Neuronal stem cell (in vitro differentiated cells): Measurements from ENCODE around the gene USP31.

Experiments
- DNase-seq: peaks from one replicate; pipeline ENCODE4 v3.0.0-alpha.2; 2013; ENCODE audit warnings: low spot score
- H2AFZ ChIP-seq: one replicate; pipeline ENCODE4 v1.6.1; 2013; ENCODE audit warnings: mild to moderate bottlenecking, low read length, inconsistent platforms
- H2AK5ac ChIP-seq: 2 replicates; pipeline ENCODE4 v1.6.1; 2013; ENCODE audit warnings: low read depth, mild to moderate bottlenecking, inconsistent platforms, low read length, moderate library complexity, mixed read lengths
- H2BK120ac ChIP-seq: 2 replicates; pipeline ENCODE4 v1.6.1; 2013; ENCODE audit warnings: low read depth, mild to moderate bottlenecking, inconsistent platforms, low read length, moderate library complexity, mixed read lengths
- H2BK12ac ChIP-seq: one replicate; pipeline ENCODE4 v1.6.1; 2013; ENCODE audit warnings: low read length, inconsistent platforms
- H2BK15ac ChIP-seq: 2 replicates; pipeline ENCODE4 v1.6.1; 2013; ENCODE audit warnings: mild to moderate bottlenecking, low read length, inconsistent platforms, mixed read lengths
- H2BK5ac ChIP-seq: one replicate; pipeline ENCODE4 v1.6.1; 2013; ENCODE audit warnings: inconsistent platforms, mild to moderate bottlenecking, low read length, moderate library complexity
- H3K14ac ChIP-seq: one replicate; pipeline ENCODE4 v1.6.1; 2013; ENCODE audit warnings: low read length, inconsistent platforms
- H3K18ac ChIP-seq: 2 replicates; pipeline ENCODE4 v1.6.1; 2013; ENCODE audit warnings: low read length, inconsistent platforms
- H3K23ac ChIP-seq: 2 replicates; pipeline ENCODE4 v1.6.1; 2013; ENCODE audit warnings: low read depth, mild to moderate bottlenecking, mixed read lengths, low read length, inconsistent platforms; ENCODE audit not compliant: poor library complexity
- H3K27ac ChIP-seq: replicated peaks from 3 replicates; pipeline ENCODE4 v1.5.1; 2013; ENCODE audit warnings: low read length, inconsistent platforms
- H3K27me3 ChIP-seq, 3 experiments: 2 replicates each; pipeline ENCODE4 v1.6.1; 2013; ENCODE audit warnings: low read length in 3 of 3, mild to moderate bottlenecking in 2 of 3, inconsistent platforms in 1 of 3, low read depth in 1 of 3, mixed read lengths in 1 of 3, moderate library complexity in 1 of 3; ENCODE audit not compliant: control insufficient read depth in 3 of 3, insufficient read depth in 3 of 3
- H3K36me3 ChIP-seq, 2 donors: replicated peaks in 1 of 2; 2 replicates each; pipeline ENCODE4 v1.6.1; 2013; ENCODE audit warnings: low read length in 2 of 2; ENCODE audit not compliant: control insufficient read depth in 2 of 2, insufficient read depth in 2 of 2
- H3K4ac ChIP-seq: 2 replicates; pipeline ENCODE4 v1.6.1; 2013; ENCODE audit warnings: inconsistent platforms, mild to moderate bottlenecking, low read length, moderate library complexity
- H3K4me1 ChIP-seq, 2 donors: 1 replicate in 1 of 2; 2 replicates in 1 of 2; pipeline ENCODE4 v1.6.1; 2013; ENCODE audit warnings: low read length in 2 of 2, low read depth in 1 of 2; ENCODE audit not compliant: control insufficient read depth in 2 of 2, insufficient read depth in 1 of 2
- H3K4me2 ChIP-seq: one replicate; pipeline ENCODE4 v1.6.1; 2013; ENCODE audit warnings: mild to moderate bottlenecking, low read length, inconsistent platforms; ENCODE audit not compliant: insufficient read depth, poor library complexity, severe bottlenecking
- H3K4me3 ChIP-seq, 2 donors: 2 replicates each; pipeline ENCODE4 v1.5.1; 2013; ENCODE audit warnings: low read length in 2 of 2, mild to moderate bottlenecking in 2 of 2, inconsistent platforms in 1 of 2, moderate library complexity in 1 of 2
- H3K79me1 ChIP-seq: one replicate; pipeline ENCODE4 v1.6.1; 2013; ENCODE audit warnings: low read depth, mild to moderate bottlenecking, inconsistent platforms, low read length, moderate library complexity
- H3K9ac ChIP-seq: one replicate; pipeline ENCODE4 v1.6.1; 2013; ENCODE audit warnings: mild to moderate bottlenecking, low read depth, low read length, inconsistent platforms; ENCODE audit not compliant: poor library complexity
- H3K9me3 ChIP-seq, 2 donors: replicated peaks in 1 of 2; 2 replicates each; pipeline versions ENCODE3 to v1.6.1; 2013; ENCODE audit warnings: low read length in 2 of 2, mild to moderate bottlenecking in 2 of 2, inconsistent platforms in 1 of 2, low read depth in 1 of 2, mixed read lengths in 1 of 2, moderate library complexity in 1 of 2; ENCODE audit not compliant: control insufficient read depth in 2 of 2, insufficient read depth in 1 of 2
- H4K8ac ChIP-seq: one replicate; pipeline ENCODE4 v1.6.1; 2013; ENCODE audit warnings: low read depth, mild to moderate bottlenecking, inconsistent platforms, low read length, moderate library complexity
- H4K91ac ChIP-seq: one replicate; pipeline ENCODE4 v1.6.1; 2013; ENCODE audit warnings: low read length, low read depth, mild to moderate bottlenecking, inconsistent platforms; ENCODE audit not compliant: poor library complexity
- WGBS, 2 donors: extraction: QIAGEN DNeasy Blood & Tissue Kit; methylation state at CpG; one replicate each; pipeline ENCODE4 v1.1.7; 2013; ENCODE audit warnings: missing lambda C conversion rate in 2 of 2, mixed read lengths in 1 of 2; ENCODE audit not compliant: insufficient read length in 2 of 2, insufficient replicate concordance in 1 of 2; ENCODE audit errors: extremely low coverage in 2 of 2; 5-methylcytosine and 5-hydroxymethylcytosine counted together

The USP31 gene

GRCh38 chr16:23035240-23035639 lies 114.0 kb downstream of the USP31 start:
- H3K79me1 ChIP-seq = no peaks in the 10 kb centered on the region

GRCh38 chr16:23031508-23032098 lies 117.6 kb downstream of the USP31 start:
- Histone ChIP-seq H3K4me2 (no peak overlapping the region), H4K8ac (no peak overlapping the region), H2BK15ac (no peak overlapping the region), H2BK120ac (no peak overlapping the region), H2AK5ac (no peak overlapping the region), H3K4me1 (peaks cover 0 to 3% of the 10 kb centered on the region in 2 donors), H3K27ac (no peak overlapping the region), H3K14ac (no peak overlapping the region), H2BK5ac (no peak overlapping the region), H2AFZ (no peak overlapping the region), H3K9ac (no peak overlapping the region), H2BK12ac (no peak overlapping the region), H3K4ac (no peak overlapping the region), H3K4me3 (no peak overlapping the region), H3K18ac (no peak overlapping the region), H3K9me3 (peaks cover 0 to 3% of the 10 kb centered on the region in 2 donors), H3K79me1 (no peaks in the 10 kb centered on the region), H3K27me3 (no peaks in the 10 kb centered on the region), H4K91ac (no peak overlapping the region), H3K23ac (no peak overlapping the region), H3K36me3 (no peaks in the 10 kb centered on the region)
- no peak for DNase-seq
- no CpG with 5 or more reads among the region's 6 CpGs for WGBS, 2 donors

More at GRCh38 chr16:23035240-23035639, 114.0 kb downstream of the USP31 start:
- no peak overlapping the region for H2BK5ac ChIP-seq
- DNase-seq = no peak
- no peaks in the 10 kb centered on the region for H3K27me3 ChIP-seq
- H4K8ac ChIP-seq = no peak overlapping the region
- H3K4me1 ChIP-seq = peaks cover 0 to 1% of the 10 kb centered on the region in 2 donors
- WGBS, 2 donors = no CpG with 5 or more reads among the region's 1 CpG
- H3K27ac ChIP-seq = no peak overlapping the region
- no peak overlapping the region for H3K4ac ChIP-seq
- no peak overlapping the region for H2BK120ac ChIP-seq
- H3K9ac ChIP-seq = no peak overlapping the region
- H2AK5ac ChIP-seq = no peak overlapping the region
- no peak overlapping the region for H3K23ac ChIP-seq
- no peak overlapping the region for H4K91ac ChIP-seq
- H2BK15ac ChIP-seq = no peak overlapping the region
- no peak overlapping the region for H3K18ac ChIP-seq
- H2BK12ac ChIP-seq = no peak overlapping the region
- H2AFZ ChIP-seq = no peak overlapping the region
- H3K4me2 ChIP-seq = no peak overlapping the region
- H3K4me3 ChIP-seq = no peak overlapping the region
- H3K14ac ChIP-seq = no peak overlapping the region
- peaks cover 0 to 3% of the 10 kb centered on the region in 2 donors for H3K9me3 ChIP-seq
- no peaks in the 10 kb centered on the region for H3K36me3 ChIP-seq

- WGBS, 2 donors = no CpG with 5 or more reads among the region's 6 CpGs
- Histone ChIP-seq H3K27ac (no peak overlapping the region), H3K18ac (no peak overlapping the region), H3K4me2 (no peak overlapping the region), H3K27me3 (no peaks in the 10 kb centered on the region), H3K4me3 (no peak overlapping the region), H2BK5ac (no peak overlapping the region), H2AK5ac (no peak overlapping the region), H3K9ac (no peak overlapping the region), H3K9me3 (peaks cover 0 to 3% of the 10 kb centered on the region in 2 donors), H2AFZ (no peak overlapping the region), H4K91ac (no peak overlapping the region), H3K14ac (no peak overlapping the region), H2BK12ac (no peak overlapping the region), H3K79me1 (no peaks in the 10 kb centered on the region), H2BK15ac (no peak overlapping the region), H3K23ac (no peak overlapping the region), H3K4me1 (peaks cover 0 to 3% of the 10 kb centered on the region in 2 donors), H3K4ac (no peak overlapping the region), H4K8ac (no peak overlapping the region), H3K36me3 (no peaks in the 10 kb centered on the region), H2BK120ac (no peak overlapping the region)
- no peak for DNase-seq
Observed at GRCh38 chr16:23029733-23030420, 119.4 kb downstream of the USP31 start.

- no peaks in the 10 kb centered on the region for H3K27me3 ChIP-seq
- no peak overlapping the region for H2BK5ac ChIP-seq
- H3K14ac ChIP-seq = no peak overlapping the region
- H3K4me3 ChIP-seq = no peak overlapping the region
- H3K36me3 ChIP-seq = no peaks in the 10 kb centered on the region
- H2BK120ac ChIP-seq = no peak overlapping the region
- H4K91ac ChIP-seq = no peak overlapping the region
- H3K27ac ChIP-seq = no peak overlapping the region
- WGBS, 2 donors = no CpG with 5 or more reads among the region's 1 CpG
- no peaks in the 10 kb centered on the region for H3K79me1 ChIP-seq
- H3K9me3 ChIP-seq = no peaks in the 10 kb centered on the region
- no peak overlapping the region for H2BK12ac ChIP-seq
- peaks cover 0 to 3% of the 10 kb centered on the region in 2 donors for H3K4me1 ChIP-seq
- no peak overlapping the region for H2AFZ ChIP-seq
- no peak overlapping the region for H3K4me2 ChIP-seq
- H3K23ac ChIP-seq = no peak overlapping the region
- H3K4ac ChIP-seq = no peak overlapping the region
- no peak overlapping the region for H4K8ac ChIP-seq
- H3K18ac ChIP-seq = no peak overlapping the region
- no peak overlapping the region for H2BK15ac ChIP-seq
- DNase-seq = no peak
- no peak overlapping the region for H2AK5ac ChIP-seq
- H3K9ac ChIP-seq = no peak overlapping the region
Observed at GRCh38 chr16:23027386-23027785, 121.9 kb downstream of the USP31 start.
